ENCODE data around the gene FETUB.
"Not testable (repeated sequence)": the region's sequence is repeated elsewhere in the genome, so short reads cannot be mapped to it uniquely, and the experiment has no call there.

FETUB gene

DNA sequence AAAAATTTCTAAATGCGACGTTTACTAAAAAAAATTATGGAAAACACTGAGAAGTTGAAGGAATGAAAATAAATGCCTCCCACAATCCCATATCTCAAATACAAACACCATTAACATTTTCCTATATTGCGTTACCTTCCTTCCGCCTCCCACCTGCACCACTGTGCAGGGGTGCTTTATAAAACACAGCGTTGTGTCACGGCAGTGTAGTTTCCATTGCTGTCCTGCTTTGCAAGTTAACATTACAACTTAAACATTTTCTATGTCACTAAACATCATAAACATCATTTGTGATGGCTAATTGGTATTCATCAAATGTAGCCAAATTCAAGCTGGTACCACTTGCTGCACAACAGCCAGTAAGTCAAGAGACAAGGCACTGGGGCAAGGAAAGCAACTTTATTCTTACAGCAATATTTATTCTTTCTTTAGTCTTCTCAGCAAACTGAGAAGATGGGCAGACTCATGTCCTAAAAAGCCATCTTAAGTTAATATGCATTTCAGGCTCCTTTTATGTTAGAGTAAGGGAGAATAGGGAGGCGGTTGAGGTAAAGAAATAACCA is 12.3 kb upstream of the FETUB start:
- no peak for DNase-seq (ENCODE audit: low spot score)
- H3K4me3 ChIP-seq, result no peak overlapping the region
- TF ChIP-seq, protein P1, sequence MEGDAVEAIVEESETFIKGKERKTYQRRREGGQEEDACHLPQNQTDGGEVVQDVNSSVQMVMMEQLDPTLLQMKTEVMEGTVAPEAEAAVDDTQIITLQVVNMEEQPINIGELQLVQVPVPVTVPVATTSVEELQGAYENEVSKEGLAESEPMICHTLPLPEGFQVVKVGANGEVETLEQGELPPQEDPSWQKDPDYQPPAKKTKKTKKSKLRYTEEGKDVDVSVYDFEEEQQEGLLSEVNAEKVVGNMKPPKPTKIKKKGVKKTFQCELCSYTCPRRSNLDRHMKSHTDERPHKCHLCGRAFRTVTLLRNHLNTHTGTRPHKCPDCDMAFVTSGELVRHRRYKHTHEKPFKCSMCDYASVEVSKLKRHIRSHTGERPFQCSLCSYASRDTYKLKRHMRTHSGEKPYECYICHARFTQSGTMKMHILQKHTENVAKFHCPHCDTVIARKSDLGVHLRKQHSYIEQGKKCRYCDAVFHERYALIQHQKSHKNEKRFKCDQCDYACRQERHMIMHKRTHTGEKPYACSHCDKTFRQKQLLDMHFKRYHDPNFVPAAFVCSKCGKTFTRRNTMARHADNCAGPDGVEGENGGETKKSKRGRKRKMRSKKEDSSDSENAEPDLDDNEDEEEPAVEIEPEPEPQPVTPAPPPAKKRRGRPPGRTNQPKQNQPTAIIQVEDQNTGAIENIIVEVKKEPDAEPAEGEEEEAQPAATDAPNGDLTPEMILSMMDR (IDR thresholded peaks at IDR 0.05), result no peak
- H3K27ac ChIP-seq, result no peak overlapping the region

GRCh38 chr3:186628756-186629155 is 11.4 kb upstream of the FETUB start:
- no peak for DNase-seq (ENCODE audit: low spot score)
- TF ChIP-seq, protein P1 (IDR thresholded peaks at IDR 0.05), result no peak
- Histone ChIP-seq H3K27ac (no peak overlapping the region), H3K4me3 (no peak overlapping the region)

DNA sequence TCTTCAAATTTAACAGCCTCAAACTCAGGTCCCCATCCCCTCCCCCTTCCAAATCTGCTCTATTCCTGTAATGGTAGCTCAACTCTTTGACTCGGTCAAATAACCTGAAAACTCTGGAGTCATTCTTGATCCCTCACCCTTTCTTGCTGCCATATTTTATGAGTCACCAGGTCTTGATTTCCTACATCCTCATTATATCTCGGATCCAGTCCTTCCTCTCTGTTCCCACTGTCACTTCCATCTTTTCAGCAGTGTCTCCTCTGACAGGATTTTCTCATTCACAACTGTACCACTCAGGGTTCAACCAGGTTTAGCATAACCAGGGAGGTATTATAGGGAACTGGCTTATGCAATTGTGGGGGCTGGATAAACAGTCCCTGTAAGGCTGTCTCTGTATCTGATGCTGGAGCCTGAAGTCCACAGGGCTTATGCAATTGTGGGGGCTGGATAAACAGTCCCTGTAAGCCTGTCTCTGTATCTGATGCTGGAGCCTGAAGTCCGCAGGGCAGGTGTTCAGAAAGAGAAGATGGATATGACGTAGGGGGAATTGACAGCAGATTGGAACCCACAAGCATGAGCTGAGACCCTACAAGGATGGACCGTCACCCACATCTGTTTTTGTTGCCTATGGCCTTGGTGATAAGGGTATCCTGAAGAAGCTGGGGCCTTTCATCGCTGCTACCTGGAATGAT is 9.1 kb upstream of the FETUB start:
- DNase-seq (ENCODE audit: low spot score), result no peak
- Histone ChIP-seq H3K27ac (no peak overlapping the region), H3K4me3 (no peak overlapping the region)
- TF ChIP-seq, protein P1 (IDR thresholded peaks at IDR 0.05), result no peak

DNA sequence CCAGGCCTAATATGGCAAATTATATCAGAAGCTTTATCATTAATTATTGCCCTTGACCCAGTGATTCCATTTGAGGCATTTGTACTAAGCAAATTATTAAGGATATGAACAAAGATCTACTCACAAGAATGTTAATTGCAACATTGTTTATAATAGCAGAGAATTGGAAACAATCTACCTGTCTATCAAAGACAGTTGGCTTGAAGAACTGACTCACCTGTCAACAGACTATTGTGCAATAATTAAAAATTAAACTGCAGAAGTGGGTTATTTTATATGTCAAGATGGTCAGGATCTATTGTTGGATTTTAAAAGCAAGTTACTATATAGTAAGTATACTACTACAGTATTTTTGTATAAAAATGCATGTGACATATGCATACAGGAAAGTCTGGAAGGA is 6.7 kb upstream of the FETUB start:
- Histone ChIP-seq H3K27ac (no peak overlapping the region), H3K4me3 (no peak overlapping the region)
- TF ChIP-seq, protein P1 (IDR thresholded peaks at IDR 0.05), result no peak
- DNase-seq (ENCODE audit: low spot score), result no peak

GRCh38 chr3:186634207-186634606 is 6.0 kb upstream of the FETUB start:
- H3K27ac ChIP-seq; DNase-seq (ENCODE audit: low spot score); H3K4me3 ChIP-seq: not testable (repeated sequence)

GRCh38 chr3:186635532-186635931 is 4.7 kb upstream of the FETUB start:
- DNase-seq (ENCODE audit: low spot score), result no peak
- H3K4me3 ChIP-seq, result no peak overlapping the region
- no peak overlapping the region for H3K27ac ChIP-seq
- TF ChIP-seq, protein P1 (IDR thresholded peaks at IDR 0.05), result no peak

DNA sequence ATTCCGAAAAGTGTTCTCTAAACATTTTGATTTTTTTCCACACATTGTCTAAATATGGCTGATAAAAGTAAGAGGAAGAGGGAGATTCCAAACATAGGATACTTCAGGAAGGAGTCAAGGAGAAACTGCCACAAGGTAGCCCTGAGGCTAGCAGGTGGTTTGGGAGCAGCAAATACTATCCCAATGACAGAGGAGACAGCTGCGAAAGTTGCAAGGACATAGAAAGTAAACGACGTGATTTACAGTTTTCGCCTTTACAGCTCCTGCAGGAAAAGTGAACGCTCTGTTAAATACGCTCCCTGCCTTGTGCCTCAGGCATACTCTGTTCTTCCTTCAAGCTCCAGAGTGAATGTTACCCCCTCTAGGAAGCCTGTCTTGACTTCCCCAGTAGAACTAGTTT is 3.7 kb upstream of the FETUB start:
- no peak overlapping the region for H3K4me3 ChIP-seq
- TF ChIP-seq, protein P1 (IDR thresholded peaks at IDR 0.05), result no peak
- DNase-seq (ENCODE audit: low spot score), result no peak
- H3K27ac ChIP-seq, result no peak overlapping the region

Data from coronary artery (tissue), 2 donors.